ENCODE data around the gene PALD1.

Gene PALD1

DNA sequence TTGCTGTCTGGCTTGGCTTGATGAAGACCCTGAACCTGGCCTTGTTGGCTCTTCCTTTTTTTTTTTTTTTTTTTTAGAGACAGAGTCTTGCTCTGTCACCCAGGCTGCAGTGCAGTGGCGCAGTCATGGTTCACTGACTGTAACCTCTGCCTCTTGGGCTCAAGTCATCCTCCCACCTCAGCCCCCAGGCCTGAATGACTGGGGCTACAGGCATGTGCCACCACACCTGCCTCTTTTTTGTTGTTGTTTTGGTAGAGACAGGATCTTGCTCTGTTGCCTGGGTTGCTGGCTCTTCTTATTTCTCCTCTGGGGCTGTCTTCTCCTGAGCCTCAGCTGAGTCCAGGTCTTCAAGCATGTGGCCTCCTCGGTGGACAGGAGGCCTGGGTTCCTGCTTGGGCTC lies 79.3 kb downstream of the PALD1 start:
- Histone ChIP-seq H3K4me3 (no peak overlapping the region), H3K36me3 (peaks cover 0 to 30% (median 12%) of the 10 kb centered on the region in 11 experiments; a peak in 16 of 22 replicates), H3K27ac (no peak overlapping the region), H3K27me3 (no peaks in the 10 kb centered on the region), H3K9me3 (replicated peaks in 1 of 11) (no peaks in the 10 kb centered on the region), H3K4me1 (peaks cover 33 to 62% (median 58%) of the 10 kb centered on the region in 10 experiments), H4K20me1 (peaks cover 0 to 49% (median 10%) of the 10 kb centered on the region in 11 experiments; a peak in 9 of 22 replicates), H3K9ac (no peak overlapping the region), H3K4me2 (peak overlapping the region in 9 of 11 experiments; percentile 23 to 94 (median 85); a peak in 17 of 22 replicates)
- no peak for TF ChIP-seq Cebpa-rat (IDR thresholded peaks at IDR 0.05)

DNA sequence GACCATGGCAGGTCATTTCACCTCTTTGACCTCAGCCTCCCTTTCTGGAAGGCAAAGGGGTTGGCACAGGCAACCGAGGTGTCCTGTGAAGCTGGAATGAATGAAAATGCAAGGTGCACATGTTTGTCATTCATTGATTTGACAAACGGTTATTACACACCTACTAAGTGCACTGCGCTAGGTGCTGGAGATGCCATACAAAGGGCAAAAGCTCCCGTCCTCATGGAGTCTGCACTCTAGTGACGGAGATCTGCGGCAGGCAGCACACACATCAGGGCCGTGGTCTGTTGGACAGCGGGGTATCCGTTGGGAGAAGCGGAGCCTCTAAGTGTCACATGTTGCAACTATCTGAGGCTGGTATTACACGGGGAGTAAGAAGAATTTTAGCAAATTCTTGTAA lies 79.7 kb downstream of the PALD1 start:
- H3K4me2 ChIP-seq = peak overlapping the region in 9 of 11 experiments; percentile 23 to 94 (median 85); a peak in 17 of 22 replicates
- peaks cover 0 to 49% (median 10%) of the 10 kb centered on the region in 11 experiments; a peak in 9 of 22 replicates for H4K20me1 ChIP-seq
- H3K9ac ChIP-seq = no peak overlapping the region
- H3K27me3 ChIP-seq = no peaks in the 10 kb centered on the region
- H3K27ac ChIP-seq = no peak overlapping the region
- H3K9me3 ChIP-seq (replicated peaks in 1 of 11) = no peaks in the 10 kb centered on the region
- TF ChIP-seq Cebpa-rat (IDR thresholded peaks at IDR 0.05) = no peak
- peaks cover 33 to 66% (median 62%) of the 10 kb centered on the region in 10 experiments for H3K4me1 ChIP-seq
- H3K36me3 ChIP-seq = peaks cover 0 to 26% (median 8%) of the 10 kb centered on the region in 11 experiments; a peak in 16 of 22 replicates
- no peak overlapping the region for H3K4me3 ChIP-seq

DNA sequence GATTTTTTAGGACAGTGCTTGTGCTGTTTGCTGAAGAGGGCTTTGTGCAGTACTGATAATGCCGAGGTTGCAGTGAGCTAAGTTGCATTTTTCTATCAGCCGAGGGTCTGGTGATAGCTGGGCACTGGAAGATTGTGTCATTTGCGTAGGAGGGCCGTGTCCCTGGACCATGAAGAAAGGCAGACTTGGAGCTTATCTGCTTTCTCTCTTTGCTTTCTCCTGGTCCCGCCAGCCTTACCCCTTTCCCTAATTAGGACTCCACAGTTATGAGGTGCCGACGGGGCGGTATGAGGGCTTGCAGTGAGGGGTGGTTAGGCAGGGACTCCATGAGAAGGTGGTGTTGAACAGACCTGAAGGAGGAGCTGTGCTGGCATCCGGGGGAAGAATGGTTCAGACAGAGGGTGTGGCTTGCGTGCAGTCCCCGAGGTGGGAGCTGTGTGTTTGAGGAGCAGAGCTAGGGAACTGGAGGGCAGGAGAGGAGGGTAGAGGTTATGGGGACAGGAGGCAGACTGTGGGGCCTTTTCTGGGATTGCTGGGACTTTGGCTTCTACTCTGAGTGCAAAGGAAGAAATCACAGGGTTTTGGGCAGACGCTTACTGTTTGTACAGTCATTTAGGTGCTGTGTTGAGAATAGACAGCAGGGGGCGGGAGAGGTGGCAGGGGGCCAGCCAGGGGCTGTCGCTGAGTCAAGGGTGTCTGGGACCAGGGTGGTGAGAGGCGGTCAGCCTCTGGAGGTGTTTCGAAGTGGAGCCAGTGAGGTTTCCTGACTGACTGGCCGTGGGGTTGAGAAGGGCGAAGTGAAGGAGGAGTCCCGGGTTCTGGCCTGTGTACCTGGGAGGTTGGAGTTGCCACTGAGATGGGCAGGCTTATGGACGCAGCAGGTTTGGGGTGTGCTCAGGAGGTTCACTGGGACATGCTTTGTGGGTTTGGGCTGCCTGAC lies 80.6 kb downstream of the PALD1 start:
- Histone ChIP-seq H3K27me3 (no peaks in the 10 kb centered on the region), H3K4me1 (peaks cover 33 to 74% (median 70%) of the 10 kb centered on the region in 10 experiments), H4K20me1 (peaks cover 0 to 54% (median 10%) of the 10 kb centered on the region in 11 experiments; a peak in 9 of 22 replicates), H3K36me3 (peaks cover 0 to 22% (median 5%) of the 10 kb centered on the region in 11 experiments; a peak in 11 of 22 replicates), H3K4me2 (peak overlapping the region; percentile 52 to 94 (median 85)), H3K4me3 (no peak overlapping the region), H3K9me3 (replicated peaks in 1 of 11) (no peaks in the 10 kb centered on the region), H3K9ac (peak overlapping the region in 4 of 11 experiments; percentile 9 to 32 (median 29); a peak in 3 of 22 replicates), H3K27ac (peak overlapping the region in 4 of 11 experiments; percentile 10 to 75 (median 37); a peak in 4 of 22 replicates)
- no peak for TF ChIP-seq Cebpa-rat (IDR thresholded peaks at IDR 0.05)

DNA sequence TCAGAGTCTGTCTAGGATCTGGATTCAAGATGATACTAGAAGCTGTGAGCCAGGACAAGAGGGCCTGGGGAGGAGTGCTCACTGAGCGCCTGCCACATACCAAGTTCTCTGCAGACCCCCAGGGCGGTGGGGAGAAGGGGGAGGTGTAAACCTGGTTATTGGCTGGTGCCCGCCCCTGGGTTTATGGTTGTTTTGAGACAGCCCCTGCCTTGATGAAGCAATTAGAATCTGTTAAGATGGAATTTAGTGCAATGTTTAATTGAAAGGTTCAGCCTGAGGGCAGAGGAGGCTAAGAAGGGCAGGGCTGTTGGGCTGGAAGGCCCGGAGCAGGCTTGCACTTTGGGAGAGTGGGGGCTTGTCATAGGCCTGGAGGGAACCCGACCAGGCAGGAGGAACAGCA lies 81.3 kb downstream of the PALD1 start:
- Histone ChIP-seq H3K4me1 (peaks cover 36 to 82% (median 77%) of the 10 kb centered on the region in 10 experiments), H3K27ac (peak overlapping the region in 4 of 11 experiments; percentile 10 to 75 (median 60); a peak in 5 of 22 replicates), H3K36me3 (peaks cover 0 to 29% (median 8%) of the 10 kb centered on the region in 11 experiments; a peak in 11 of 22 replicates), H3K9me3 (replicated peaks in 1 of 11) (no peaks in the 10 kb centered on the region), H3K4me3 (no peak overlapping the region), H3K4me2 (peak overlapping the region in 9 of 11 experiments; percentile 74 to 94 (median 87); a peak in 19 of 22 replicates), H4K20me1 (peaks cover 0 to 61% (median 10%) of the 10 kb centered on the region in 11 experiments; a peak in 9 of 22 replicates), H3K27me3 (no peaks in the 10 kb centered on the region), H3K9ac (peak overlapping the region in 1 of 11 experiments; percentile 29; a peak in 1 of 22 replicates)
- TF ChIP-seq Cebpa-rat (IDR thresholded peaks at IDR 0.05) = no peak

- H3K4me2 ChIP-seq = peak overlapping the region; percentile 47 to 94 (median 85); a peak in 21 of 22 replicates
- H3K9ac ChIP-seq = peak overlapping the region in 4 of 11 experiments; percentile 18 to 61 (median 52); a peak in 4 of 22 replicates
- H3K4me1 ChIP-seq = peaks cover 43 to 88% (median 84%) of the 10 kb centered on the region in 10 experiments
- H3K36me3 ChIP-seq = peaks cover 0 to 25% (median 8%) of the 10 kb centered on the region in 11 experiments; a peak in 11 of 22 replicates
- peaks cover 0 to 65% (median 10%) of the 10 kb centered on the region in 11 experiments; a peak in 9 of 22 replicates for H4K20me1 ChIP-seq
- no peaks in the 10 kb centered on the region for H3K27me3 ChIP-seq
- no peak for TF ChIP-seq Cebpa-rat (IDR thresholded peaks at IDR 0.05)
- H3K27ac ChIP-seq = peak overlapping the region in 8 of 11 experiments; percentile 4 to 75 (median 58); a peak in 12 of 22 replicates
- H3K9me3 ChIP-seq (replicated peaks in 1 of 11) = no peaks in the 10 kb centered on the region
- no peak overlapping the region for H3K4me3 ChIP-seq
Measured at GRCh38 chr10:70560511-70560941, 82.0 kb downstream of the PALD1 start.

DNA sequence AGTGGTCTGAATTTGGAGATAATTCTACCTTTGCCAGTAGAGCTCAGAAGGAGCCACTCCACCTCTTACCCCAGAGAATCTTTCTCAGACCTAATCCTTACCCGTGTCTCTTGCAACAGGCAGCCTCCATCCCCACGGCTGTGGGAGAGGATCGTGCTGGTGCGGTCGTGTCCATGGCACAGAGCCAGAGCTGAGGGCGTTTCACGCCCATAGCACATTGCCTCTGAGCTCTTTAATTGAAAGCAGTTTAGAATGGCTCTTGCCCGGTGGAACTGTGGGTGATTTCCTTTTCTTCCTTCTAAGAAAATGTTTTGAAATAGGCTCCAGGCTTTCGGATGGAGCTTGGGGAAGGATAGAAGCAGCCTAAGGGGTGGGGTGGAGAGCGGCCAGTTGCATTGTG lies 82.5 kb downstream of the PALD1 start:
- Histone ChIP-seq H3K4me1 (peaks cover 48 to 94% (median 90%) of the 10 kb centered on the region in 10 experiments), H3K9ac (peak overlapping the region in 7 of 11 experiments; percentile 23 to 61 (median 43); a peak in 8 of 22 replicates)

GRCh38 chr10:70561558-70561957 lies 83.0 kb downstream of the PALD1 start:
- H3K27ac ChIP-seq = peak overlapping the region in 8 of 11 experiments; percentile 44 to 75 (median 59); a peak in 15 of 22 replicates
- peak overlapping the region in 7 of 11 experiments; percentile 23 to 61 (median 53); a peak in 10 of 22 replicates for H3K9ac ChIP-seq
- H3K4me3 ChIP-seq = no peak overlapping the region
- H3K4me2 ChIP-seq = peak overlapping the region; percentile 47 to 94 (median 85)
- no peaks in the 10 kb centered on the region for H3K27me3 ChIP-seq
- H4K20me1 ChIP-seq = peaks cover 0 to 69% (median 10%) of the 10 kb centered on the region in 11 experiments; a peak in 9 of 22 replicates
- peaks cover 0 to 29% (median 10%) of the 10 kb centered on the region in 11 experiments; a peak in 13 of 22 replicates for H3K36me3 ChIP-seq
- TF ChIP-seq Cebpa-rat (IDR thresholded peaks at IDR 0.05) = no peak
- H3K9me3 ChIP-seq (replicated peaks in 1 of 11) = no peaks in the 10 kb centered on the region
- H3K4me1 ChIP-seq = peaks cover 49 to 98% (median 94%) of the 10 kb centered on the region in 10 experiments

More for the DNA sequence above, 82.5 kb downstream of the PALD1 start:
- no peak overlapping the region for H3K4me3 ChIP-seq
- peak overlapping the region in 8 of 11 experiments; percentile 4 to 75 (median 59); a peak in 14 of 22 replicates for H3K27ac ChIP-seq
- H3K4me2 ChIP-seq = peak overlapping the region; percentile 47 to 94 (median 85)
- peaks cover 0 to 27% (median 9%) of the 10 kb centered on the region in 11 experiments; a peak in 12 of 22 replicates for H3K36me3 ChIP-seq
- no peaks in the 10 kb centered on the region for H3K27me3 ChIP-seq
- H4K20me1 ChIP-seq = peaks cover 0 to 69% (median 10%) of the 10 kb centered on the region in 11 experiments; a peak in 9 of 22 replicates
- H3K9me3 ChIP-seq (replicated peaks in 1 of 11) = no peaks in the 10 kb centered on the region
- TF ChIP-seq Cebpa-rat (IDR thresholded peaks at IDR 0.05) = no peak
